ENCODE measurements around the gene TMEM126A.

Gene TMEM126A

DNA sequence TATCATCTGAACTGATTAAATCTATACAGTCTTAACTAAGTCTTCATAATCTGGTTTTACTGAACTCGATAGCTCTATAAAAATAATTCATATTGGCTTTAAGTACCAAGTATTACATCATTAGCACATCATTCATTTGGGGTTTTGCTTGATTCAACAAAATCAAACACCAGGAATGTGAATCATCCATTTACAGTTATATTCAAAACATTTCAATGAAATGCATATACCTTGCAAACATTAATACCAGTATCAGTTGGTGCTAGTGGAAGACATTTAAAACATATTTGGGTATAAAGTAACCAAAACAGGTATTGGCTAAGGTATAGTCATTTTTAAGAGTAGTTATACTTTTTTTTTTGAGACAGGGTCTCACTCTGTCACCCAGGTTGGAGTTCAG, 50.4 kb downstream of the TMEM126A start:
- no peak for DNase-seq

DNA sequence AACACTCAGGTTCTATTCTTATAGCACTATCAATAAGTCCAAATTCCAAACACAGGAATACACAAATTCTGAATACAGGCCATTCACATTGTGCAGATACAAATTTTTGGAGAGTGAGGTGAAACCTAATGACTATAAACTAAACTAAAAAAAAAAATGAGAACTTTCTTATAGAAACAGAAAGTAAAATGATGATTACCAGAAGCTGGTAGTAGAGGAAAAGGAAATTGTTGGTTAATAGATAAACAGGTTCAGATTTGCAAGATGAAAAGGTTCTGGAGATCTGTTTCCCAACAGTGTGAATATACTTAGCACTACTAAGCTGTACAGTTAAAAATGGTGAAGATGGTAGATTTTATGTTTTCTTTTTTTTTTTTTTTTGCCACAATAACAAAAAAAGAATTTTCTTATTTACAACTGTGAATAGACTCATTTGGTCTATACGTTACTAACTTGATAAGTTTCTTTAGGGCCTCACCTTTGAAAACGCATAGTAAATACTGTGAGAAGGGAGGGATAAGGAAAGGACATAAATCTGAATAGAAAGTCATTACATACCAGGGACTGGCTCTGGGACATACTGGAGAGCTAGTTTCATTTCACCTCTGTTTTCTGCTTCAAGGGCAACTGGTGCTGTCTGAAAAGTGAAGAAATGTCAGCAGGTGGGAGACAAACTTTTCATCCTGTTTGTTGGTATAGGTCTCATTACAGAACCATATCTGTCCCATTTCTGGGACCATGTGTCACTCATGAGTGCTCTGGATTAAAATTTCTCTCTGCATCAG, 52.4 kb downstream of the TMEM126A start:
- no peak for DNase-seq

DNA sequence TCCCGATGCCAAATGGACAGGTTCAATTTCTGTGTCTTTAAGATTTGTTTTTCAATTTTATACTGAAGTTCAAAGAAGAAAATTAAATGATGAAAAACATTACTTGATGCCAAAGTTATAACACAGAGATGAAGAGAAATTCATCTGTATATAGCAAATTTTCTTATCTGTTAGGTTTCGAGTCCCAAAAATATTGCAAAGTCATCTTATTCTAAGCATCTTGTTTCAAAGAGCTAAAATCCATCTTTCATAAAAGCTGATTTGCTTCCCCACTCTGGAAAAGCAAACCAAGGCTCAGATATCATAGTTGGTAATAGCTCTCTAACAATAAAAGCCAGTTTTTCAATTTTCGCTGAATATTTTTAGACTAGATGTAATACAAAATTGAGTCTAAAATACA, 57.2 kb downstream of the TMEM126A start:
- DNase-seq = no peak

DNA sequence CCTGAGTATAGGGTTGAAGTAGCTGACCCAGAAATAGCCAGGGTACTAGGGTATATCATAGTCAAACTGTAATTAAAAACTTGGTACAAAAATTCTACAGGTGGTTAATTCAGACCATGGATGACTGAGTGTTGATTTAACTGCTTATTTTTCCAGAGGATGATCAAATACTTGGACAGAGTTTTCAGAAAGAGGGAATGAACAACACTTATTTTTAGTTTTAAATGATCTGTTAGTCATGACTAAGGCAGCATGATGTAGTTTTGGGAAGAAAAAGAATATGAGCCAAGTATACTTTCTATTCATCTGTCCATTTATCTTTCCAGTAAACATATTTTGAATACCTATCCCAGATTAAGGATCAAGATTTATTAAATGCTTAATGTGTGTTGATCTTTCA, 58.0 kb downstream of the TMEM126A start:
- DNase-seq = no peak
